Adrenal gland (tissue), 12 donors: ENCODE measurements around the gene FLT1. TPM values are rescaled to one million over a fixed set of nuclear protein-coding genes. Genes with fewer than 3 reads are reported as not detected.

ENCODE experiments used
- DNase-seq, 7 donors: peaks; one replicate each; pipeline ENCODE4 v3.0.0-alpha.2; 2019 to 2020
- H3K27ac ChIP-seq, 5 donors: fragments of 200-600 bp; sonication (generic) in 4 of 5; 1 replicate in 3 of 5; 2 replicates in 2 of 5; pipeline versions ENCODE4 v1.5.1 to v1.8.0; 2016 to 2020; ENCODE audit warnings: mild to moderate bottlenecking in 1 of 5
- H3K27me3 ChIP-seq: fragments of 200-600 bp; 2 replicates; pipeline ENCODE4 v1.8.0; 2021
- H3K36me3 ChIP-seq, 2 donors: fragments of 200-600 bp; replicated peaks in 1 of 2; 1 replicate in 1 of 2; 2 replicates in 1 of 2; pipeline versions ENCODE4 v1.5.1 to v1.8.0; 2018 to 2022
- H3K4me1 ChIP-seq, 2 donors: fragments of 200-600 bp; replicated peaks in 1 of 2; 1 replicate in 1 of 2; 2 replicates in 1 of 2; pipeline versions ENCODE4 v1.5.1 to v1.8.0; 2018 to 2021
- H3K4me3 ChIP-seq, 4 donors: fragments of 200-600 bp; sonication (generic) in 3 of 4; one replicate each; pipeline ENCODE4 v1.5.1; 2016 to 2018
- H3K9me3 ChIP-seq, 3 donors: fragments of 200-600 bp; sonication (generic) in 1 of 3; replicated peaks in 1 of 3; 1 replicate in 2 of 3; 2 replicates in 1 of 3; pipeline versions ENCODE4 v1.5.1 to v1.8.0; 2016 to 2021
- CTCF ChIP-seq, 6 experiments: fragments of 450-650 bp in 4 of 6; fragments of 200-600 bp in 2 of 6; sonication (generic) in 1 of 6; IDR thresholded peaks; 1 replicate in 5 of 6; 2 replicates in 1 of 6; pipeline versions ENCODE4 v1.5.1 to v1.8.0; 2016 to 2021; ENCODE audit warnings: antibody characterized with exemption in 6 of 6, mild to moderate bottlenecking in 2 of 6, moderate library complexity in 1 of 6
- POLR2A ChIP-seq, 2 donors: fragments of 450-650 bp; IDR thresholded peaks; one replicate each; pipeline ENCODE4 v1.6.1; 2017; ENCODE audit warnings: antibody characterized with exemption in 2 of 2, mild to moderate bottlenecking in 2 of 2, moderate library complexity in 1 of 2
- WGBS, 4 donors: extraction: QIAGEN DNeasy Blood & Tissue Kit in 2 of 4; methylation state at CpG; one replicate each; pipeline versions ENCODE4 v1.1.5 to v1.1.7; 2013 to 2017; 5-methylcytosine and 5-hydroxymethylcytosine counted together
- intact Hi-C, 2 donors: fragments of 100-400 bp; cut with DNase I; formaldehyde crosslinking; loops; one replicate each; pipeline versions ENCODE4 v1.14.1 to v1.15.0; 2022 to 2023
- polyA plus RNA-seq, 3 donors: library from polyadenylated mRNA; stranded (reverse); fragments of 200-250 nt in 2 of 3; fragments of 350-450 nt in 1 of 3; fragmentation: Illumina TruSeq in 1 of 3; extraction: RNeasy Lipid Tissue Mini Kit (QIAGEN cat#74804) in 1 of 3; gene quantifications; one replicate each; pipeline ENCODE4 v1.2.3, GENCODE V29; 2013 to 2014
- total RNA-seq, 9 donors: library from RNA; depleted of rRNA in 4 of 9; stranded (reverse); fragments of >200 nt in 4 of 9; fragments of 120-200 nt in 1 of 9; fragmentation: NEBNext Ultra II Directional in 1 of 9; extraction: Animal tissue kit (Norgen Biotek cat#: 25700) in 1 of 9; gene quantifications; one replicate each; pipeline versions ENCODE4 v1.1.0 to v1.2.4, GENCODE V29; 2013 to 2023
- donor health status: healthy with polysubstance abuse.
- donor health status: Bipolar disorder and iron deficiency.
- donor health status: DM: yes; HTN: yes; CAD: no.
- donor health status: DM: no; HTN: no; CAD: no.
- donor health status: DM: no; HTN: no; CAD: no.
- donor health status: DM: yes; HTN: yes; CAD: no.

The FLT1 gene
- total and polyA plus RNA-seq, 12 donors: 2.7 to 55.9 (median 24.2) TPM

DNA sequence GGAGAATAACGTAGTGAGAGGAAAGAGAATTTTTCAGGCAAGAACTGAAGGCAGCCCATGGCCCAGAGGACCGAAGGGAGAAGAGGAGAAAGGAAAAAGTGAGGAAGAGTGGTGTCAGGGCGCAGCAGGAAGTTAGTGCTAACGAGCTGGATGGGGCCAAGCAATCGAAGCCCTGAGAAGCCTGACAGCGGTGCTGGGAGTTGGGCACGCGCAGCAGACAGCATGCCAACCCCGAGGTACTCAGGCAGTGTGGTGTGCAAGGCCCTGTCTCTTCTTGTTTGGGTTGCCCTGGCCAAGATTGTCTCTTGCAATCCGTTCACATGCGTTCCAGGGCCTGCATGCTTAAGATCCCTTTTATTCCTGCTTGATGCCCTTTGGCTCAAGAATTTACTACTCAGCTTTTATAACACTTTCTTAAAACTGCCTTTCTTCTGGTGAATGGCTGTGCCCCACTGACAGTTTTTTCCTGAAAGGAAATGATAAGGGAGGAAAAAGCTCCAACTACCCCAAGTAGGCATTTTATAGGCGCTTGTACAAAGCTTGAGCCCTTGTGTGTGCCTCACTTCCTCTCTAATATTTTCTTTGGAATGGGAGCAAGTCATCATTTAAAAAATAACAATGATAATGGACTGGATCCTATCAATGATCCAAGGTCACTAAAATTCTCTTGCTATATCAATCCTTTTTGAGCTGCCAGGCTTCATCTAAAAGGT, 115.4 kb downstream of the FLT1 start:
- Histone ChIP-seq H3K27me3 (no peaks in the 10 kb centered on the region), H3K4me1 (no peaks in the 10 kb centered on the region), H3K36me3 (no peaks in the 10 kb centered on the region), H3K9me3 (no peaks in the 10 kb centered on the region), H3K27ac (peak overlapping the region in 1 of 5 donors; percentile 30), H3K4me3 (no peak overlapping the region)
- 76 to 84% (median 80%) methylated on average over 12 of the region's 12 CpGs for WGBS, 4 donors
- intact Hi-C loops: no loop called here
- DNase-seq: no peak
- TF ChIP-seq CTCF (IDR thresholded peaks at IDR 0.05) (no peak), POLR2A (IDR thresholded peaks at IDR 0.05) (no peak)

- intact Hi-C loops: no loop called here
Observed at GRCh38 chr13:28376604-28377003, 118.3 kb downstream of the FLT1 start.

DNA sequence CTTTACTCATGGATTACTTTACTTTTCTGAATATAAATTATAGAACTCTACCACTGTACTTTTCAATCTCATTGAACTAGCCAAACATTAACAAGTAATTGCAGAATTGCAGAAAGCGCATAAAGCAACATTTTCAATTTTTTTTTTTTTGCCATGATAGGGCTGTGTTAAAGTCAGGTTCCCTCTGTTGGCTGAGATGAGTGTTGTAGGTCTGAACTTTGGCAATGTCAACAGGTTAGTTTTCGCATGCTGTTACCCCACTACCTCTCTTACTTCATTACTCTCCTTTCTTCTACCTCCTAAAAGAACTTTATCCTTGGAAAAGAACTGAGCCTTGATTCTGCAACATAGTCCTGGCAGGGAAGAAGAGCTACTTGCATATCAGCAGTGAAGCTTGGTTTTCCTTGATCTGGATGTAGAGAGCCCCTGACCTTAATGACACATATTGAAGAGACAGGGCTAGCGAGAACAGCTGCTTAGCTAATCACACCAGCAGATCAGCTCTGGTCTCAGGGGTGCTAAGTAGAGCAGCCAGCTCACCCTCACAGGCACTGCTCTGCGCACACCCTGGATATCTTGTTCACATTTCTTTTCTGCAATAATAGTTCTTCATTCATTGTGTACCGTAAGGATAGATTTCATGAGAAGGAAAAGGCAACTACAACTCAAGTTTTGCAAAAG, 119.5 kb downstream of the FLT1 start:
- TF ChIP-seq POLR2A (IDR thresholded peaks at IDR 0.05) (no peak), CTCF (IDR thresholded peaks at IDR 0.05) (no peak)
- 72 to 89% (median 81%) methylated on average over 5 of the region's 5 CpGs for WGBS, 4 donors
- intact Hi-C loops: no loop called here

More at GRCh38 chr13:28376604-28377003, 118.3 kb downstream of the FLT1 start:
- no peak for DNase-seq
- TF ChIP-seq POLR2A (IDR thresholded peaks at IDR 0.05): no peak
- TF ChIP-seq CTCF (IDR thresholded peaks at IDR 0.05): no peak
- no peaks in the 10 kb centered on the region for H3K36me3 ChIP-seq
- no peak overlapping the region for H3K27ac ChIP-seq
- no peaks in the 10 kb centered on the region for H3K9me3 ChIP-seq
- H3K4me1 ChIP-seq: no peaks in the 10 kb centered on the region
- WGBS, 4 donors: 54 to 69% (median 61%) methylated on average over 2 of the region's 2 CpGs
- H3K4me3 ChIP-seq: no peak overlapping the region
- no peaks in the 10 kb centered on the region for H3K27me3 ChIP-seq

DNA sequence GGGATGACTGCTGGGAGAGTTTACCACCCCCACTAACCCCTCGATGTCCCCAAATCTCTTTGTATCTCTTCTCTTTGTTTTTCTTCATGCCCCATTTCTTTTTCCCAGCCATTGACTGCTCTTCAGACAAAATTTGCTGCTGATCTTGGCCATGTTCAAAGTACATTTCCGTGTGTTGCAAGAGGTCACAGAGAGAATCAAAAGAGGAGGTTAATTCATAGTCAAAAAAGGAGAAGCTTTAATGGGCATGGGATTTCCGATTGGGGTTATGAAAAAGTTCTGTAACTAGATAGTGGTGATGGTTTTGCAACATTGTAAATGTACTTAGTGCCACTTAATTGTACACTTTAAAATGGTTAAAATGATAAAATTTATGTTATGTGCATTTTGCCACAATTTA, 121.1 kb downstream of the FLT1 start:
- no peaks in the 10 kb centered on the region for H3K36me3 ChIP-seq
- WGBS, 4 donors: 56 to 74% (median 61%) methylated on average over 3 of the region's 3 CpGs

More for the DNA sequence above, 119.5 kb downstream of the FLT1 start:
- Histone ChIP-seq H3K4me1 (no peaks in the 10 kb centered on the region), H3K4me3 (no peak overlapping the region), H3K27me3 (no peaks in the 10 kb centered on the region), H3K27ac (no peak overlapping the region), H3K36me3 (no peaks in the 10 kb centered on the region), H3K9me3 (no peaks in the 10 kb centered on the region)
- no peak for DNase-seq

More for the DNA sequence above, 121.1 kb downstream of the FLT1 start:
- H3K4me3 ChIP-seq: no peak overlapping the region
- intact Hi-C loops: no loop called here
- no peak for DNase-seq
- H3K4me1 ChIP-seq: no peaks in the 10 kb centered on the region
- no peaks in the 10 kb centered on the region for H3K27me3 ChIP-seq
- no peak overlapping the region for H3K27ac ChIP-seq
- H3K9me3 ChIP-seq: no peaks in the 10 kb centered on the region
- TF ChIP-seq CTCF (IDR thresholded peaks at IDR 0.05) (no peak), POLR2A (IDR thresholded peaks at IDR 0.05) (no peak)
